Measurements from ENCODE around the gene INSYN2B. TPM values are rescaled to one million over a fixed set of nuclear protein-coding genes. Genes with fewer than 3 reads are reported as not detected.

Gene INSYN2B
- total RNA-seq, 1 experiment from 2014 or later: not detected

- Histone ChIP-seq H3K36me3 (ENCODE audit: control insufficient read depth in 1 of 2, insufficient read depth in 2 of 2, low read length in 2 of 2) (no peaks in the 10 kb centered on the region), H3K79me2 (ENCODE audit: insufficient read depth, low read length) (no peaks in the 10 kb centered on the region), H4K20me1 (ENCODE audit: insufficient read depth) (no peaks in the 10 kb centered on the region), H3K9ac (ENCODE audit: low read length) (no peak overlapping the region), H3K4me2 (ENCODE audit: low read length) (no peak overlapping the region), H2AFZ (ENCODE audit: low read depth, low read length, poor library complexity, severe bottlenecking) (no peak overlapping the region), H3K9me2 (ENCODE audit: insufficient read depth) (no peaks in the 10 kb centered on the region), H3K4me3 (replicated peaks in 1 of 2; ENCODE audit: low read depth in 1 of 2, low read length in 2 of 2) (no peak overlapping the region), H3K27ac (ENCODE audit: low read depth, low read length) (no peak overlapping the region), H3K9me3 (ENCODE audit: control insufficient read depth in 1 of 2, insufficient read depth in 1 of 2, low read depth in 1 of 2, low read length in 2 of 2) (no peaks in the 10 kb centered on the region), H3K4me1 (ENCODE audit: control insufficient read depth in 1 of 2, insufficient read depth in 2 of 2, low read length in 2 of 2) (no peaks in the 10 kb centered on the region), H3K27me3 (ENCODE audit: insufficient read depth, low read length) (peaks cover 38% of the 10 kb centered on the region)
- intact Hi-C loops (cut with micrococcal nuclease): no loop called here
- TF ChIP-seq CEBPB (IDR thresholded peaks at IDR 0.05; ENCODE audit: low read depth): no peak
- ChIA-PET RAD21 (ENCODE audit: low non-redundant PET in 1 of 2, low total read pairs in 2 of 2, uncharacterized antibody in 2 of 2, unreplicated experiment in 2 of 2) (no interaction called here), POLR2A (no interaction called here), CTCF (no interaction called here)
- DNase-seq (ENCODE audit: low read depth, low spot score) (no peak), ATAC-seq (no peak)
- no TSS peak for BruUV-seq (replicated peaks)
These were observed 19.3 kb upstream of the INSYN2B start for GRCh38 chr5:169999621-170000020.

- POLR2A ChIA-PET: no interaction called here
- Histone ChIP-seq H3K4me1 (ENCODE audit: control insufficient read depth in 1 of 2, insufficient read depth in 2 of 2, low read length in 2 of 2) (no peaks in the 10 kb centered on the region), H2AFZ (ENCODE audit: low read depth, low read length, poor library complexity, severe bottlenecking) (no peak overlapping the region), H3K79me2 (ENCODE audit: insufficient read depth, low read length) (no peaks in the 10 kb centered on the region), H3K27me3 (ENCODE audit: insufficient read depth, low read length) (peaks cover 46% of the 10 kb centered on the region), H3K4me2 (ENCODE audit: low read length) (no peak overlapping the region), H3K9ac (ENCODE audit: low read length) (no peak overlapping the region), H3K9me3 (ENCODE audit: control insufficient read depth in 1 of 2, insufficient read depth in 1 of 2, low read depth in 1 of 2, low read length in 2 of 2) (no peaks in the 10 kb centered on the region), H3K4me3 (replicated peaks in 1 of 2; ENCODE audit: low read depth in 1 of 2, low read length in 2 of 2) (no peak overlapping the region), H3K27ac (ENCODE audit: low read depth, low read length) (no peak overlapping the region), H4K20me1 (ENCODE audit: insufficient read depth) (no peaks in the 10 kb centered on the region), H3K36me3 (ENCODE audit: control insufficient read depth in 1 of 2, insufficient read depth in 2 of 2, low read length in 2 of 2) (no peaks in the 10 kb centered on the region), H3K9me2 (ENCODE audit: insufficient read depth) (no peaks in the 10 kb centered on the region)
- BruUV-seq (replicated peaks): no TSS peak
- ATAC-seq (no peak), DNase-seq (ENCODE audit: low read depth, low spot score) (no peak)
- RAD21 ChIA-PET (ENCODE audit: low non-redundant PET in 1 of 2, low total read pairs in 2 of 2, uncharacterized antibody in 2 of 2, unreplicated experiment in 2 of 2): no interaction called here
- CTCF ChIA-PET: no interaction called here
- intact Hi-C loops (cut with micrococcal nuclease): no loop called here
- no peak for TF ChIP-seq ZFX (IDR thresholded peaks at IDR 0.05)
- TF ChIP-seq FOSL1 (IDR thresholded peaks at IDR 0.05; ENCODE audit: low read depth): no peak
- no peak for TF ChIP-seq RAD21 (IDR thresholded peaks at IDR 0.05; ENCODE audit: low read depth)
- TF ChIP-seq CBX3 (IDR thresholded peaks at IDR 0.05; ENCODE audit: low read depth): no peak
- TF ChIP-seq ELF1 (IDR thresholded peaks at IDR 0.05; ENCODE audit: borderline replicate concordance, low read depth): no peak
- no peak for TF ChIP-seq TCF7L2 (IDR thresholded peaks at IDR 0.05; ENCODE audit: borderline replicate concordance, extremely low read depth, insufficient read depth, insufficient read length)
- TF ChIP-seq EZH2phosphoT487 (IDR thresholded peaks at IDR 0.05; ENCODE audit: borderline replicate concordance): no peak
- no peak for TF ChIP-seq ZNF274 (IDR thresholded peaks at IDR 0.05; ENCODE audit: low read depth, low read length)
These were observed 17.5 kb upstream of the INSYN2B start for GRCh38 chr5:169997798-169998197.
